ENCODE data around the gene HLA-DQB1. TPM values are rescaled to one million over a fixed set of nuclear protein-coding genes. Genes with fewer than 3 reads are reported as not detected.

HLA-DQB1 gene
- total RNA-seq, 1 experiment from 2014 or later: 2.1 TPM

- POLR2A ChIA-PET: no interaction called here
- ATAC-seq: no peak
- intact Hi-C loops (cut with micrococcal nuclease): no loop called here
Measured at GRCh38 chr6:32642720-32643106, 23.7 kb downstream of the HLA-DQB1 start.

More at GRCh38 chr6:32642720-32643106, 23.7 kb downstream of the HLA-DQB1 start:
- Histone ChIP-seq H4K20me1 (ENCODE audit: insufficient read depth) (no peaks in the 10 kb centered on the region), H3K9me3 (ENCODE audit: control insufficient read depth in 1 of 2, insufficient read depth in 1 of 2, low read depth in 1 of 2, low read length in 2 of 2) (no peaks in the 10 kb centered on the region), H3K27me3 (ENCODE audit: insufficient read depth, low read length) (no peaks in the 10 kb centered on the region), H3K4me2 (ENCODE audit: low read length) (no peak overlapping the region), H3K36me3 (ENCODE audit: control insufficient read depth in 1 of 2, insufficient read depth in 2 of 2, low read length in 2 of 2) (no peaks in the 10 kb centered on the region), H3K79me2 (ENCODE audit: insufficient read depth, low read length) (no peaks in the 10 kb centered on the region), H3K9me2 (ENCODE audit: insufficient read depth) (no peaks in the 10 kb centered on the region), H3K27ac (ENCODE audit: low read depth, low read length) (no peak overlapping the region), H3K4me3 (replicated peaks in 1 of 2; ENCODE audit: low read depth in 1 of 2, low read length in 2 of 2) (no peak overlapping the region), H2AFZ (ENCODE audit: low read depth, low read length, poor library complexity, severe bottlenecking) (no peak overlapping the region), H3K4me1 (ENCODE audit: control insufficient read depth in 1 of 2, insufficient read depth in 2 of 2, low read length in 2 of 2) (no peaks in the 10 kb centered on the region), H3K9ac (ENCODE audit: low read length) (no peak overlapping the region)
- no peak for TF ChIP-seq TCF7L2 (IDR thresholded peaks at IDR 0.05; ENCODE audit: borderline replicate concordance, extremely low read depth, insufficient read depth, insufficient read length)
- no peak for TF ChIP-seq RAD21 (IDR thresholded peaks at IDR 0.05; ENCODE audit: low read depth)
- TF ChIP-seq CBX3 (IDR thresholded peaks at IDR 0.05; ENCODE audit: low read depth): no peak
- TF ChIP-seq EZH2 (IDR thresholded peaks at IDR 0.05): no peak
- no peak for TF ChIP-seq ELF1 (IDR thresholded peaks at IDR 0.05; ENCODE audit: borderline replicate concordance, low read depth)
- TF ChIP-seq POLR2A (IDR thresholded peaks at IDR 0.05; ENCODE audit: borderline replicate concordance, extremely low read depth, insufficient read depth, insufficient read length): no peak
- TF ChIP-seq REST (IDR thresholded peaks at IDR 0.05; ENCODE audit: low read depth): no peak
- no peak for TF ChIP-seq CTCF (IDR thresholded peaks at IDR 0.05 in 2 of 3, conservative IDR thresholded peaks at IDR 0.05 in 1 of 3; ENCODE audit: borderline replicate concordance in 1 of 3, insufficient read depth in 1 of 3, low read depth in 2 of 3, low read length in 2 of 3)
- TF ChIP-seq ZBTB33 (IDR thresholded peaks at IDR 0.05; ENCODE audit: extremely low read depth, insufficient replicate concordance, low read length): no peak
- TF ChIP-seq JUND (IDR thresholded peaks at IDR 0.05): no peak
- no peak for TF ChIP-seq MAX (IDR thresholded peaks at IDR 0.05)
- TF ChIP-seq SRF (IDR thresholded peaks at IDR 0.05; ENCODE audit: low read depth): no peak
- TF ChIP-seq SIN3A (IDR thresholded peaks at IDR 0.05; ENCODE audit: low read depth): no peak
- no peak for TF ChIP-seq YY1 (IDR thresholded peaks at IDR 0.05; ENCODE audit: extremely low read depth, insufficient replicate concordance, low read depth, low read length)
- RAD21 ChIA-PET (ENCODE audit: low non-redundant PET in 1 of 2, low total read pairs in 2 of 2, uncharacterized antibody in 2 of 2, unreplicated experiment in 2 of 2): no interaction called here
- no peak for DNase-seq (ENCODE audit: low read depth, low spot score)
- CTCF ChIA-PET: interaction anchor here (0.6 kb wide), 1 partner anchor 485 kb away, joined by 3 read pairs; no protein-coding TSS in a partner anchor
- BruUV-seq (replicated peaks): no TSS peak

Data from HCT116 (cell line).